ENCODE data around the gene CLEC9A.

DNA sequence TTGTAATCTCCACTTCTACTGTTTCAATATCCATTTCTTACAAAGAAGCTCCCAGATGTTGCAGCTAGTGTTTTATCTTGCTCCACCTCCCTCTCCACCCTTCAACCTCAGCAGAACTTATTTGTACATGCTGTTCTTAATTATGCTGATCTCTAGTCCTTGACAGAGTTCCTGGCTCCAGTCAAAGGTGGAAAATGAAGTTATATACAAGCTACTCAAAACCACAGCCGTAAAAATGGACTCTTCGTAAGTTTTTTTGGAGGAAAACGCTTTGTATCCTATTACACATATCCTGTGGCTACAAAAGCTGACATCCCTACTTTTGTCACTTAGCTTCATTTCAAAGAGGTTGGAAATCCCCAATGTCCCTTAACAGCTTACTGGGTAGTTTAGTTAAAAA lies 67.0 kb downstream of the CLEC9A start:
- TF ChIP-seq EZH2 (IDR thresholded peaks at IDR 0.05; ENCODE audit: borderline replicate concordance, low read depth, low read length): no peak
- TF ChIP-seq, protein P1, sequence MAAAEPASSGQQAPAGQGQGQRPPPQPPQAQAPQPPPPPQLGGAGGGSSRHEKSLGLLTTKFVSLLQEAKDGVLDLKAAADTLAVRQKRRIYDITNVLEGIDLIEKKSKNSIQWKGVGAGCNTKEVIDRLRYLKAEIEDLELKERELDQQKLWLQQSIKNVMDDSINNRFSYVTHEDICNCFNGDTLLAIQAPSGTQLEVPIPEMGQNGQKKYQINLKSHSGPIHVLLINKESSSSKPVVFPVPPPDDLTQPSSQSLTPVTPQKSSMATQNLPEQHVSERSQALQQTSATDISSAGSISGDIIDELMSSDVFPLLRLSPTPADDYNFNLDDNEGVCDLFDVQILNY (CRISPR knock-in tag; IDR thresholded peaks at IDR 0.05): no peak
- no peak for TF ChIP-seq KLF1 (tag; IDR thresholded peaks at IDR 0.05)
- no peak for TF ChIP-seq STAT5B (CRISPR knock-in tag; IDR thresholded peaks at IDR 0.05)
- TF ChIP-seq ZNF232 (CRISPR knock-in tag; IDR thresholded peaks at IDR 0.05): no peak
- TF ChIP-seq BHLHE40 (IDR thresholded peaks at IDR 0.05; ENCODE audit: low read length): no peak
- TF ChIP-seq, protein P2, sequence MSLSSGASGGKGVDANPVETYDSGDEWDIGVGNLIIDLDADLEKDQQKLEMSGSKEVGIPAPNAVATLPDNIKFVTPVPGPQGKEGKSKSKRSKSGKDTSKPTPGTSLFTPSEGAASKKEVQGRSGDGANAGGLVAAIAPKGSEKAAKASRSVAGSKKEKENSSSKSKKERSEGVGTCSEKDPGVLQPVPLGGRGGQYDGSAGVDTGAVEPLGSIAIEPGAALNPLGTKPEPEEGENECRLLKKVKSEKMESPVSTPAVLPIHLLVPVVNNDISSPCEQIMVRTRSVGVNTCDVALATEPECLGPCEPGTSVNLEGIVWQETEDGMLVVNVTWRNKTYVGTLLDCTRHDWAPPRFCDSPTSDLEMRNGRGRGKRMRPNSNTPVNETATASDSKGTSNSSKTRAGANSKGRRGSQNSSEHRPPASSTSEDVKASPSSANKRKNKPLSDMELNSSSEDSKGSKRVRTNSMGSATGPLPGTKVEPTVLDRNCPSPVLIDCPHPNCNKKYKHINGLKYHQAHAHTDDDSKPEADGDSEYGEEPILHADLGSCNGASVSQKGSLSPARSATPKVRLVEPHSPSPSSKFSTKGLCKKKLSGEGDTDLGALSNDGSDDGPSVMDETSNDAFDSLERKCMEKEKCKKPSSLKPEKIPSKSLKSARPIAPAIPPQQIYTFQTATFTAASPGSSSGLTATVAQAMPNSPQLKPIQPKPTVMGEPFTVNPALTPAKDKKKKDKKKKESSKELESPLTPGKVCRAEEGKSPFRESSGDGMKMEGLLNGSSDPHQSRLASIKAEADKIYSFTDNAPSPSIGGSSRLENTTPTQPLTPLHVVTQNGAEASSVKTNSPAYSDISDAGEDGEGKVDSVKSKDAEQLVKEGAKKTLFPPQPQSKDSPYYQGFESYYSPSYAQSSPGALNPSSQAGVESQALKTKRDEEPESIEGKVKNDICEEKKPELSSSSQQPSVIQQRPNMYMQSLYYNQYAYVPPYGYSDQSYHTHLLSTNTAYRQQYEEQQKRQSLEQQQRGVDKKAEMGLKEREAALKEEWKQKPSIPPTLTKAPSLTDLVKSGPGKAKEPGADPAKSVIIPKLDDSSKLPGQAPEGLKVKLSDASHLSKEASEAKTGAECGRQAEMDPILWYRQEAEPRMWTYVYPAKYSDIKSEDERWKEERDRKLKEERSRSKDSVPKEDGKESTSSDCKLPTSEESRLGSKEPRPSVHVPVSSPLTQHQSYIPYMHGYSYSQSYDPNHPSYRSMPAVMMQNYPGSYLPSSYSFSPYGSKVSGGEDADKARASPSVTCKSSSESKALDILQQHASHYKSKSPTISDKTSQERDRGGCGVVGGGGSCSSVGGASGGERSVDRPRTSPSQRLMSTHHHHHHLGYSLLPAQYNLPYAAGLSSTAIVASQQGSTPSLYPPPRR (CRISPR knock-in tag; IDR thresholded peaks at IDR 0.05; ENCODE audit: borderline replicate concordance): no peak
- no peak for TF ChIP-seq POLR2AphosphoS5 (IDR thresholded peaks at IDR 0.05; ENCODE audit: control insufficient read depth, insufficient read depth, low read depth, low read length)
- no peak for TF ChIP-seq ZNF785 (CRISPR knock-in tag; IDR thresholded peaks at IDR 0.05)
- TF ChIP-seq SMARCB1 (IDR thresholded peaks at IDR 0.05; ENCODE audit: insufficient read length, low read depth): no peak
